Transverse colon (tissue), 4 donors: ENCODE data around the gene ANXA9.

Source experiments
- POLR2AphosphoS5 ChIP-seq, 3 donors: sonication (generic); formaldehyde crosslinking; IDR thresholded peaks; one replicate each; pipeline ENCODE4 v1.6.1; 2016; ENCODE audit warnings: antibody characterized with exemption in 3 of 3
- TF ChIP-seq, protein P1 (sequence below), 5 experiments: fragments of 200-600 bp in 3 of 5; fragments of 450-650 bp in 2 of 5; sonication (generic) in 3 of 5; IDR thresholded peaks; 1 replicate in 2 of 5; 2 replicates in 3 of 5; pipeline ENCODE4 v1.5.1; 2016 to 2017; ENCODE audit warnings: antibody characterized with exemption in 5 of 5, inconsistent platforms in 3 of 5, mild to moderate bottlenecking in 2 of 5, moderate library complexity in 1 of 5

GRCh38 chr1:151001602-151002001 is 19.5 kb downstream of the ANXA9 start:
- TF ChIP-seq, protein P1, sequence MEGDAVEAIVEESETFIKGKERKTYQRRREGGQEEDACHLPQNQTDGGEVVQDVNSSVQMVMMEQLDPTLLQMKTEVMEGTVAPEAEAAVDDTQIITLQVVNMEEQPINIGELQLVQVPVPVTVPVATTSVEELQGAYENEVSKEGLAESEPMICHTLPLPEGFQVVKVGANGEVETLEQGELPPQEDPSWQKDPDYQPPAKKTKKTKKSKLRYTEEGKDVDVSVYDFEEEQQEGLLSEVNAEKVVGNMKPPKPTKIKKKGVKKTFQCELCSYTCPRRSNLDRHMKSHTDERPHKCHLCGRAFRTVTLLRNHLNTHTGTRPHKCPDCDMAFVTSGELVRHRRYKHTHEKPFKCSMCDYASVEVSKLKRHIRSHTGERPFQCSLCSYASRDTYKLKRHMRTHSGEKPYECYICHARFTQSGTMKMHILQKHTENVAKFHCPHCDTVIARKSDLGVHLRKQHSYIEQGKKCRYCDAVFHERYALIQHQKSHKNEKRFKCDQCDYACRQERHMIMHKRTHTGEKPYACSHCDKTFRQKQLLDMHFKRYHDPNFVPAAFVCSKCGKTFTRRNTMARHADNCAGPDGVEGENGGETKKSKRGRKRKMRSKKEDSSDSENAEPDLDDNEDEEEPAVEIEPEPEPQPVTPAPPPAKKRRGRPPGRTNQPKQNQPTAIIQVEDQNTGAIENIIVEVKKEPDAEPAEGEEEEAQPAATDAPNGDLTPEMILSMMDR (IDR thresholded peaks at IDR 0.05) = no peak
- no peak for TF ChIP-seq POLR2AphosphoS5 (IDR thresholded peaks at IDR 0.05)
